Measurements from ENCODE around the gene RAB21. TPM values are rescaled to one million over a fixed set of nuclear protein-coding genes. Genes with fewer than 3 reads are reported as not detected.

RAB21 gene
- polyA plus RNA-seq, 2 donors: 11.1 to 24.7 TPM

DNA sequence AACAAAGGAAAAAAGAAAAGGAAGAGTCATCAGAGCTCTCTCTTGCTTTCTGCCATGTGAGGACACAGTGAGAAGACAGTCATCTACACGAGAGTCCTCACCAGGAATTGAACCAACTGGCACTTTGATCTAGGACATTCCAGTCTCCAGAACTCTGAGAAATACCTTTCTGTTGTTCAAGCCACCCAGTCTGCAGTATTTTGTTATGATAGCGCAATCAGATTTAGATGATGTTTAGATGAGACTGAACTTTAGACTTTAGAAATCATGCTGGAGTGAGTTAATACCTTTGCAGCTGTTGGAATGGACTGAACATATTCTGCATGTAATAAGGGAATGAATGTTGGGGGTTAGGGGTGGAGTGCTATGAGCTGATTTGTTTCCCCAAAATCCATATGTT, 28.1 kb upstream of the RAB21 start:
- Histone ChIP-seq H3K27me3 (ENCODE audit: control insufficient read depth in 1 of 2, insufficient read depth in 2 of 2, low read length in 2 of 2) (no peaks in the 10 kb centered on the region), H3K36me3 (ENCODE audit: control insufficient read depth in 2 of 2, insufficient read depth in 2 of 2, low read length in 1 of 2) (no peaks in the 10 kb centered on the region), H3K4me3 (ENCODE audit: low read depth in 1 of 2, low read length in 2 of 2) (no peak overlapping the region), H3K9me3 (ENCODE audit: control insufficient read depth in 2 of 2, insufficient read depth in 1 of 2, low read depth in 1 of 2, low read length in 1 of 2) (no peaks in the 10 kb centered on the region), H3K4me1 (ENCODE audit: control insufficient read depth in 2 of 2, insufficient read depth in 2 of 2, low read length in 1 of 2) (no peaks in the 10 kb centered on the region), H3K27ac (ENCODE audit: low read depth in 2 of 2, low read length in 1 of 2) (no peak overlapping the region)
- WGBS, 2 donors: 84 to 90% methylated on average over 2 of the region's 2 CpGs

GRCh38 chr12:71727958-71728357, 26.7 kb upstream of the RAB21 start:
- H3K27ac ChIP-seq (ENCODE audit: low read depth in 2 of 2, low read length in 1 of 2): no peak overlapping the region
- H3K4me3 ChIP-seq (ENCODE audit: low read depth in 1 of 2, low read length in 2 of 2): no peak overlapping the region
- H3K9me3 ChIP-seq (ENCODE audit: control insufficient read depth in 2 of 2, insufficient read depth in 1 of 2, low read depth in 1 of 2, low read length in 1 of 2): no peaks in the 10 kb centered on the region
- no peaks in the 10 kb centered on the region for H3K36me3 ChIP-seq (ENCODE audit: control insufficient read depth in 2 of 2, insufficient read depth in 2 of 2, low read length in 1 of 2)
- H3K4me1 ChIP-seq (ENCODE audit: control insufficient read depth in 2 of 2, insufficient read depth in 2 of 2, low read length in 1 of 2): no peaks in the 10 kb centered on the region
- no peaks in the 10 kb centered on the region for H3K27me3 ChIP-seq (ENCODE audit: control insufficient read depth in 1 of 2, insufficient read depth in 2 of 2, low read length in 2 of 2)
- WGBS, 2 donors: 84 to 86% methylated on average over 5 of the region's 5 CpGs

GRCh38 chr12:71730936-71731335, 23.7 kb upstream of the RAB21 start:
- no peak overlapping the region for H3K4me3 ChIP-seq (ENCODE audit: low read depth in 1 of 2, low read length in 2 of 2)
- no peaks in the 10 kb centered on the region for H3K4me1 ChIP-seq (ENCODE audit: control insufficient read depth in 2 of 2, insufficient read depth in 2 of 2, low read length in 1 of 2)
- H3K27me3 ChIP-seq (ENCODE audit: control insufficient read depth in 1 of 2, insufficient read depth in 2 of 2, low read length in 2 of 2): no peaks in the 10 kb centered on the region
- H3K36me3 ChIP-seq (ENCODE audit: control insufficient read depth in 2 of 2, insufficient read depth in 2 of 2, low read length in 1 of 2): no peaks in the 10 kb centered on the region
- WGBS, 2 donors: 70 to 77% methylated on average over 7 of the region's 7 CpGs
- no peak overlapping the region for H3K27ac ChIP-seq (ENCODE audit: low read depth in 2 of 2, low read length in 1 of 2)
- no peaks in the 10 kb centered on the region for H3K9me3 ChIP-seq (ENCODE audit: control insufficient read depth in 2 of 2, insufficient read depth in 1 of 2, low read depth in 1 of 2, low read length in 1 of 2)

GRCh38 chr12:71731439-71732356, 23.0 kb upstream of the RAB21 start:
- H3K27ac ChIP-seq (ENCODE audit: low read depth in 2 of 2, low read length in 1 of 2): no peak overlapping the region

GRCh38 chr12:71732357-71732712, 22.3 kb upstream of the RAB21 start:
- WGBS, 2 donors: 70 to 75% methylated on average over 3 of the region's 3 CpGs
- no peak overlapping the region for H3K4me3 ChIP-seq (ENCODE audit: low read depth in 1 of 2, low read length in 2 of 2)
- no peaks in the 10 kb centered on the region for H3K27me3 ChIP-seq (ENCODE audit: control insufficient read depth in 1 of 2, insufficient read depth in 2 of 2, low read length in 2 of 2)
- no peaks in the 10 kb centered on the region for H3K9me3 ChIP-seq (ENCODE audit: control insufficient read depth in 2 of 2, insufficient read depth in 1 of 2, low read depth in 1 of 2, low read length in 1 of 2)
- no peaks in the 10 kb centered on the region for H3K4me1 ChIP-seq (ENCODE audit: control insufficient read depth in 2 of 2, insufficient read depth in 2 of 2, low read length in 1 of 2)
- H3K36me3 ChIP-seq (ENCODE audit: control insufficient read depth in 2 of 2, insufficient read depth in 2 of 2, low read length in 1 of 2): no peaks in the 10 kb centered on the region
- H3K27ac ChIP-seq (ENCODE audit: low read depth in 2 of 2, low read length in 1 of 2): no peak overlapping the region

More at GRCh38 chr12:71731439-71732356, 23.0 kb upstream of the RAB21 start:
- H3K4me3 ChIP-seq (ENCODE audit: low read depth in 1 of 2, low read length in 2 of 2): no peak overlapping the region
- no peaks in the 10 kb centered on the region for H3K27me3 ChIP-seq (ENCODE audit: control insufficient read depth in 1 of 2, insufficient read depth in 2 of 2, low read length in 2 of 2)
- WGBS, 2 donors: 79 to 85% methylated on average over 21 of the region's 21 CpGs
- H3K4me1 ChIP-seq (ENCODE audit: control insufficient read depth in 2 of 2, insufficient read depth in 2 of 2, low read length in 1 of 2): no peaks in the 10 kb centered on the region
- no peaks in the 10 kb centered on the region for H3K9me3 ChIP-seq (ENCODE audit: control insufficient read depth in 2 of 2, insufficient read depth in 1 of 2, low read depth in 1 of 2, low read length in 1 of 2)
- no peaks in the 10 kb centered on the region for H3K36me3 ChIP-seq (ENCODE audit: control insufficient read depth in 2 of 2, insufficient read depth in 2 of 2, low read length in 1 of 2)

DNA sequence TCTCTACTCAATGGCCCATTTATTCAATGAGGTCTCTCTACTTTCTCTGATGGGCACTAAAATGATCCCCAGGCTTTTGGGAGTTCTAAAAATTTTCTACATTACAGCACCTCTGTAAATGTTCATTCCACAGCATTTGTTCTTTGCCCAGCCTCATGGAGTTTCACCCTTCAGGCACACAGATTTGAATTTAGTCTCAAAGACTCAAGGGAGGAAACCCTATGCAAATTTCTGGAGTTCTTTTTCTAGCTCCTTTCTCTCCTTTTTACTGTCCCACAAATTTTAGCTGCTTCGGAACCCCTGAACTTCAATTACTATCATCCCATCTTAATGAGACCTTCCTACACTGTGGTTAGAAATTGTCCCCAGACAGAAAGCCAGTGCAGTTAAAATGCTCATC, 17.5 kb upstream of the RAB21 start:
- H3K4me1 ChIP-seq (ENCODE audit: control insufficient read depth in 2 of 2, insufficient read depth in 2 of 2, low read length in 1 of 2): no peaks in the 10 kb centered on the region
- WGBS, 2 donors: 86 to 93% methylated on average over 1 of the region's 1 CpG

DNA sequence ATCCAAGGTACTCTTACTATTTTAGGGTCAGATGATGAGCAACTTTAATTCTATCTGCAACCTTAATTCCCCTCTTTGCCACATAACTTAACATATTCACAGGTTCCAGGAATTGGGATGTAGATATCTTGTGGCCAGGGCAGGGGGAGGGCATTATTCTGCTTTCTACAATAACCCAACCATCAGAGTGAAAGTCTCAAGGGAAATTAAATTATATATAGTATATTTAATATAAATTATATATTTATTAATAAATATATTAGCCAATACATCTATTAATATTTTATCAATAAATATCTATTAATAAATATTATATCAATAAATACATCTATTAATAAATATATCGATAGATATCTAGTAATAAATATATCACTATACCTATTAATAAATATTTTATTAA, 11.7 kb upstream of the RAB21 start:
- WGBS, 2 donors: 0 to 30% methylated on average over 1 of the region's 1 CpG
- H3K4me1 ChIP-seq (ENCODE audit: control insufficient read depth in 2 of 2, insufficient read depth in 2 of 2, low read length in 1 of 2): no peaks in the 10 kb centered on the region
- no peaks in the 10 kb centered on the region for H3K9me3 ChIP-seq (ENCODE audit: control insufficient read depth in 2 of 2, insufficient read depth in 1 of 2, low read depth in 1 of 2, low read length in 1 of 2)
- no peak overlapping the region for H3K4me3 ChIP-seq (ENCODE audit: low read depth in 1 of 2, low read length in 2 of 2)
- H3K27ac ChIP-seq (ENCODE audit: low read depth in 2 of 2, low read length in 1 of 2): no peak overlapping the region
- H3K27me3 ChIP-seq (ENCODE audit: control insufficient read depth in 1 of 2, insufficient read depth in 2 of 2, low read length in 2 of 2): no peaks in the 10 kb centered on the region
- no peaks in the 10 kb centered on the region for H3K36me3 ChIP-seq (ENCODE audit: control insufficient read depth in 2 of 2, insufficient read depth in 2 of 2, low read length in 1 of 2)

More for the DNA sequence above, 17.5 kb upstream of the RAB21 start:
- H3K4me3 ChIP-seq (ENCODE audit: low read depth in 1 of 2, low read length in 2 of 2): no peak overlapping the region
- no peaks in the 10 kb centered on the region for H3K27me3 ChIP-seq (ENCODE audit: control insufficient read depth in 1 of 2, insufficient read depth in 2 of 2, low read length in 2 of 2)
- H3K27ac ChIP-seq (ENCODE audit: low read depth in 2 of 2, low read length in 1 of 2): no peak overlapping the region
- no peaks in the 10 kb centered on the region for H3K36me3 ChIP-seq (ENCODE audit: control insufficient read depth in 2 of 2, insufficient read depth in 2 of 2, low read length in 1 of 2)
- H3K9me3 ChIP-seq (ENCODE audit: control insufficient read depth in 2 of 2, insufficient read depth in 1 of 2, low read depth in 1 of 2, low read length in 1 of 2): no peaks in the 10 kb centered on the region

DNA sequence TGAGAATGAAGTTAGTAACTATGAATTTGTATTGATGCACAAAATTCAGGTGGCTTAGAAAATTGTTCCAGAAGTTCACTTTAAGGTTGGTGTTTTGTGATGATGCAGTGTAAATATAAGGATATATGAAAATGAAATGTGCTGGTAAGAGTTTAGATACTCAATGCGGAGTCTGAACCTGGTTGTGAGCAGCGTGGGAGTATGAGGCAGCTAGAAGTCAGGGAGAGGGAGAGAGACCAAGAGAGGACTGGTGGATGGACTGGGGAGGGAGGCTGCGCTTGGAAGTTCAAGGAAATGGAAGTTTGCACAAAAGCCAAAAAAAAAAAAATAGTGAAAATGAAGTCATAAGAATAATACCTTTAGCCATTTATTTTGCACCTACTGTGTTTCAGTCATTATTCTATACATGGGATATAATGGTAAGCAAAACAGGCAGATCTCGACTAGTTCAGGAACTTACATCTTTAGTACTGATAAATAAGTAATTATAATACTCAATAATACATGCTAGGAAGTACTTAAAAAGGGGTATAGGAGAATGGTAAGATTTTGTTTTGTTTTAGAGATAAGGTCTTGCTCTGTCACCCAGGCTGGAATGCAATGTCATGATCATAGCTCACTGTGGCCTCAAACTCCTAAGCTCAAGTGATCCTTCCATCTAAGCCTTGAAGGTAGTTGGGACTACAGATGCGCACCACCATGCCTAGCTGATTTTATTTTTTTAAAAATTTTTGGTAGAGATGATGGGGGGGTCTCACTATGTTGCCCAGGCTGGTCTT, 10.0 kb upstream of the RAB21 start:
- Histone ChIP-seq H3K9me3 (ENCODE audit: control insufficient read depth in 2 of 2, insufficient read depth in 1 of 2, low read depth in 1 of 2, low read length in 1 of 2) (no peaks in the 10 kb centered on the region), H3K36me3 (ENCODE audit: control insufficient read depth in 2 of 2, insufficient read depth in 2 of 2, low read length in 1 of 2) (no peaks in the 10 kb centered on the region), H3K27me3 (ENCODE audit: control insufficient read depth in 1 of 2, insufficient read depth in 2 of 2, low read length in 2 of 2) (no peaks in the 10 kb centered on the region), H3K27ac (ENCODE audit: low read depth in 2 of 2, low read length in 1 of 2) (no peak overlapping the region), H3K4me3 (ENCODE audit: low read depth in 1 of 2, low read length in 2 of 2) (no peak overlapping the region), H3K4me1 (ENCODE audit: control insufficient read depth in 2 of 2, insufficient read depth in 2 of 2, low read length in 1 of 2) (no peaks in the 10 kb centered on the region)
- 91 to 93% methylated on average over 5 of the region's 5 CpGs for WGBS, 2 donors

DNA sequence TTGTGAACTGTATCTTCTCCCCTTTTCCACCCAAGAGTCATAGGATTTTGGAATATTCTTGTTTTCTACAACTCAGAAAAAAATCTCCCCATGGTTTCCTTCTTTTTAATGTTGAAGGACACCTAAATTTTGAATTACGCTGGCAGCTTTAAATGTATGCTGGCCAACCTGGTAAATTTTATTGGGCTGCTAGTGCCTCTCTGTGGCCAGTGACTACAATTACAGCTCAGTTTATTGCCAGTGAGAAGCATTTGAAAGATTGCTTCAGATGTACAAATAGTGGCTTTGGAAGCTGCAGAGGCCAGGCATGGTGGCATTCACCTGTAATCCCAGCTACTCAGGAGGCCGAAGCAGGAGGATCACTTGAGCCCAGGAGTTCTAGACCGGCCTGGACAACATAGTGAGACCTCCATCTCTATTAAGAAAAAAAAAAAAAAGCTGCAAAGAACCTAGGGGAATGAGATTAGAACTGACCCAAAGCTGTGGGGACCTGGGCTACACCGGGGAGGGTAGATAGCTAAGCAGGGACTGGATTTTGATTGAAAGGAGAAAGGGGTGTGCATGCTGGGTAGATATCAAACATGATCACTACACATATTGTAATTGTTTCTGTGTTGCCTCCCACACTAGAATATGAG, 7.6 kb upstream of the RAB21 start:
- Histone ChIP-seq H3K4me3 (ENCODE audit: low read depth in 1 of 2, low read length in 2 of 2) (no peak overlapping the region), H3K36me3 (ENCODE audit: control insufficient read depth in 2 of 2, insufficient read depth in 2 of 2, low read length in 1 of 2) (no peaks in the 10 kb centered on the region), H3K27ac (ENCODE audit: low read depth in 2 of 2, low read length in 1 of 2) (no peak overlapping the region), H3K4me1 (ENCODE audit: control insufficient read depth in 2 of 2, insufficient read depth in 2 of 2, low read length in 1 of 2) (no peaks in the 10 kb centered on the region), H3K27me3 (ENCODE audit: control insufficient read depth in 1 of 2, insufficient read depth in 2 of 2, low read length in 2 of 2) (no peaks in the 10 kb centered on the region), H3K9me3 (ENCODE audit: control insufficient read depth in 2 of 2, insufficient read depth in 1 of 2, low read depth in 1 of 2, low read length in 1 of 2) (no peaks in the 10 kb centered on the region)
- 32 to 38% methylated on average over 4 of the region's 4 CpGs for WGBS, 2 donors
